AG04450 (cell line): ENCODE measurements around the gene EFCAB11. TPM values are rescaled to one million over a fixed set of nuclear protein-coding genes. Genes with fewer than 3 reads are reported as not detected.

ENCODE experiments used
- CTCF ChIA-PET: fragments of 300-600, 350-600 bp; formaldehyde crosslinking; extraction: SDS; loops from one replicate; lab custom pipeline; 2022; ENCODE audit warnings: antibody characterized with exemption, inconsistent platforms; lab: Charles Lee
- POLR2A ChIA-PET: fragments of 350-600 bp; formaldehyde crosslinking; extraction: SDS; loops from one replicate; lab custom pipeline; 2021; ENCODE audit warnings: antibody characterized with exemption, inconsistent platforms; lab: Yijun Ruan, JAX
- DNase-seq: peaks from one replicate; pipeline ENCODE4 v3.0.0-alpha.2; 2011; ENCODE audit warnings: low read depth, low spot score
- H3K27ac ChIP-seq: one replicate; pipeline ENCODE4 v1.5.1; 2012; ENCODE audit warnings: low read depth, low read length, control low read depth
- H3K27me3 ChIP-seq: one replicate; pipeline ENCODE4 v1.6.0; 2012; ENCODE audit warnings: low read length; ENCODE audit not compliant: control insufficient read depth, insufficient read depth
- H3K4me3 ChIP-seq: 2 replicates; pipeline ENCODE4 v1.5.1; 2011; ENCODE audit warnings: mild to moderate bottlenecking, low read depth, low read length, control low read depth
- H3K9me3 ChIP-seq: 2 replicates; pipeline ENCODE4 v1.5.1; 2012; ENCODE audit warnings: low read length; ENCODE audit not compliant: control insufficient read depth, insufficient read depth
- polyA plus RNA-seq: library from polyadenylated mRNA; depleted of rRNA; stranded (reverse); fragments of >200 nt; gene quantifications from 2 replicates; pipeline ENCODE4 v1.2.3, GENCODE V29; 2011
- TF ChIP-seq, protein P1 (sequence below): IDR thresholded peaks from 2 replicates; pipeline ENCODE4 v1.5.1; 2011; ENCODE audit warnings: low read depth, low read length, control low read depth, inconsistent platforms

The EFCAB11 gene
- polyA plus RNA-seq, 1 experiment: 5.9 TPM

- no peaks in the 10 kb centered on the region for H3K9me3 ChIP-seq
- H3K4me3 ChIP-seq: no peak overlapping the region
- TF ChIP-seq, protein P1, sequence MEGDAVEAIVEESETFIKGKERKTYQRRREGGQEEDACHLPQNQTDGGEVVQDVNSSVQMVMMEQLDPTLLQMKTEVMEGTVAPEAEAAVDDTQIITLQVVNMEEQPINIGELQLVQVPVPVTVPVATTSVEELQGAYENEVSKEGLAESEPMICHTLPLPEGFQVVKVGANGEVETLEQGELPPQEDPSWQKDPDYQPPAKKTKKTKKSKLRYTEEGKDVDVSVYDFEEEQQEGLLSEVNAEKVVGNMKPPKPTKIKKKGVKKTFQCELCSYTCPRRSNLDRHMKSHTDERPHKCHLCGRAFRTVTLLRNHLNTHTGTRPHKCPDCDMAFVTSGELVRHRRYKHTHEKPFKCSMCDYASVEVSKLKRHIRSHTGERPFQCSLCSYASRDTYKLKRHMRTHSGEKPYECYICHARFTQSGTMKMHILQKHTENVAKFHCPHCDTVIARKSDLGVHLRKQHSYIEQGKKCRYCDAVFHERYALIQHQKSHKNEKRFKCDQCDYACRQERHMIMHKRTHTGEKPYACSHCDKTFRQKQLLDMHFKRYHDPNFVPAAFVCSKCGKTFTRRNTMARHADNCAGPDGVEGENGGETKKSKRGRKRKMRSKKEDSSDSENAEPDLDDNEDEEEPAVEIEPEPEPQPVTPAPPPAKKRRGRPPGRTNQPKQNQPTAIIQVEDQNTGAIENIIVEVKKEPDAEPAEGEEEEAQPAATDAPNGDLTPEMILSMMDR: no peak
- CTCF ChIA-PET: interaction anchor here (0.6 kb wide), 1 partner anchor 125 kb away, joined by 3 read pairs; no protein-coding TSS in a partner anchor
- POLR2A ChIA-PET: no interaction called here
- no peak for DNase-seq
- H3K27ac ChIP-seq: no peak overlapping the region
- no peaks in the 10 kb centered on the region for H3K27me3 ChIP-seq
Observed at GRCh38 chr14:89807892-89808291, 146.6 kb downstream of the EFCAB11 start.

- DNase-seq: no peak
- H3K27me3 ChIP-seq: no peaks in the 10 kb centered on the region
- TF ChIP-seq, protein P1: no peak
- ChIA-PET CTCF (no interaction called here), POLR2A (no interaction called here)
- H3K4me3 ChIP-seq: no peak overlapping the region
- no peak overlapping the region for H3K27ac ChIP-seq
- no peaks in the 10 kb centered on the region for H3K9me3 ChIP-seq
Observed at GRCh38 chr14:89807151-89807550, 147.4 kb downstream of the EFCAB11 start.

DNA sequence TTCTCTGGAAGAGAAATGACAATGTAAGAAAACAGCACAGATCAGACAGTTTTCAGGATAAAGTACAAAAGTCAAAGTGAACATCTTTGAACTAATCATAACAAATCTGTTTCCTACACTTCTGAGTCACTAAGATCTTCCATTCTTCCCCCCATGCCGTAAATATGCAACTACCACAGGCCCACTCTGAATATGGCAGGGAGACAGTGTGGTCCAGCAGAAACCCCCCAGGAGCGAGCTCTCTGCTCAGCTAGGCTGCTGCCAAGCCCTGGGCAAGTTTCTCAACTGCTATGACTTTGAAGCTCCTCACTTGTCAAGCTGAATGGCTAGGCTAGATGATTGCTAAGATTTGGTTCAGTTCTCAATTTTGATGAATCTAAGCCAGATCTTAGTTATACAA lies 148.1 kb downstream of the EFCAB11 start:
- Histone ChIP-seq H3K9me3 (no peaks in the 10 kb centered on the region), H3K4me3 (no peak overlapping the region), H3K27ac (no peak overlapping the region), H3K27me3 (no peaks in the 10 kb centered on the region)
- POLR2A ChIA-PET: no interaction called here
- CTCF ChIA-PET: no interaction called here
- TF ChIP-seq, protein P1: no peak
- no peak for DNase-seq

- POLR2A ChIA-PET: interaction anchor here (0.8 to 1.3 kb wide), 2 partner anchors 10 to 40 kb away, joined by 3 to 4 read pairs; no protein-coding TSS in a partner anchor
- H3K27ac ChIP-seq: no peak overlapping the region
Observed at GRCh38 chr14:89805501-89805900, 149.0 kb downstream of the EFCAB11 start.

GRCh38 chr14:89803542-89803941 lies 151.0 kb downstream of the EFCAB11 start:
- POLR2A ChIA-PET: no interaction called here
- CTCF ChIA-PET: no interaction called here
- TF ChIP-seq, protein P1: no peak
- Histone ChIP-seq H3K27me3 (no peaks in the 10 kb centered on the region), H3K27ac (no peak overlapping the region), H3K9me3 (no peaks in the 10 kb centered on the region), H3K4me3 (no peak overlapping the region)
- no peak for DNase-seq

More at GRCh38 chr14:89805501-89805900, 149.0 kb downstream of the EFCAB11 start:
- DNase-seq: no peak
- CTCF ChIA-PET: interaction anchor here (1.2 kb wide), 2 partner anchors 34 to 1138 kb away, joined by 3 to 4 read pairs; no protein-coding TSS in a partner anchor
- no peaks in the 10 kb centered on the region for H3K27me3 ChIP-seq
- H3K9me3 ChIP-seq: no peaks in the 10 kb centered on the region
- no peak overlapping the region for H3K4me3 ChIP-seq
- TF ChIP-seq, protein P1: no peak
